GM03348 (cell line): Measurements from ENCODE around the gene KAZN.

Experiments
- DNase-seq: peaks from one replicate; pipeline ENCODE4 v3.0.0; 2012; ENCODE audit warnings: low spot score

KAZN gene

GRCh38 chr1:14825396-14825795 lies 226.9 kb downstream of the KAZN start:
- DNase-seq = no peak

- peak; percentile 83 for DNase-seq
Observed at GRCh38 chr1:14826172-14826636, 227.7 kb downstream of the KAZN start.

- DNase-seq = no peak
Observed at GRCh38 chr1:14826731-14827326, 228.3 kb downstream of the KAZN start.

GRCh38 chr1:14827870-14828269 lies 229.4 kb downstream of the KAZN start:
- DNase-seq = no peak

GRCh38 chr1:14828665-14829064 lies 230.2 kb downstream of the KAZN start:
- no peak for DNase-seq

GRCh38 chr1:14835725-14836124 lies 237.2 kb downstream of the KAZN start:
- peak; percentile 34 for DNase-seq

GRCh38 chr1:14836426-14837140 lies 238.1 kb downstream of the KAZN start:
- no peak for DNase-seq

GRCh38 chr1:14840374-14840773 lies 241.9 kb downstream of the KAZN start:
- DNase-seq = no peak

- DNase-seq = no peak
Observed at GRCh38 chr1:14841456-14841855, 243.0 kb downstream of the KAZN start.

GRCh38 chr1:14841951-14842350 lies 243.5 kb downstream of the KAZN start:
- no peak for DNase-seq

GRCh38 chr1:14842361-14842760 lies 243.9 kb downstream of the KAZN start:
- no peak for DNase-seq

- DNase-seq = no peak
Observed at GRCh38 chr1:14842891-14843290, 244.4 kb downstream of the KAZN start.

- DNase-seq = no peak
Observed at GRCh38 chr1:14843525-14843924, 245.0 kb downstream of the KAZN start.

- DNase-seq = no peak
Observed at GRCh38 chr1:14844356-14844755, 245.9 kb downstream of the KAZN start.

- DNase-seq = no peak
Observed at GRCh38 chr1:14844923-14845617, 246.6 kb downstream of the KAZN start.

GRCh38 chr1:14845851-14846250 lies 247.4 kb downstream of the KAZN start:
- no peak for DNase-seq

- DNase-seq = no peak
Observed at GRCh38 chr1:14846688-14847087, 248.2 kb downstream of the KAZN start.

- DNase-seq = no peak
Observed at GRCh38 chr1:14848203-14848602, 249.7 kb downstream of the KAZN start.

GRCh38 chr1:14848625-14849024 lies 250.1 kb downstream of the KAZN start:
- DNase-seq = no peak

- DNase-seq = peak; percentile 16
Observed at GRCh38 chr1:14849038-14849437, 250.6 kb downstream of the KAZN start.

GRCh38 chr1:14850563-14850962 lies 252.1 kb downstream of the KAZN start:
- no peak for DNase-seq

GRCh38 chr1:14851760-14852159 lies 253.3 kb downstream of the KAZN start:
- DNase-seq = no peak

- no peak for DNase-seq
Observed at GRCh38 chr1:14852291-14852690, 253.8 kb downstream of the KAZN start.
